Endothelial cell of umbilical vein (primary cell): ENCODE measurements around the gene GREB1. TPM values are rescaled to one million over a fixed set of nuclear protein-coding genes. Genes with fewer than 3 reads are reported as not detected.

Source experiments
- BruUV-seq: library from RNA; stranded (reverse); fragments of 400-500 nt; replicated peaks from 2 replicates; lab custom pipeline; 2021; lab: Mats Ljungman, UMichigan
- CTCF ChIA-PET: fragments of 300-600, 350-600 bp; sonication (Branson Sonifier 250); formaldehyde crosslinking; loops from one replicate; lab custom pipeline; 2021; ENCODE audit warnings: antibody characterized with exemption, inconsistent platforms; lab: Charles Lee
- POLR2A ChIA-PET: fragments of 300-600, 350-600 bp; sonication (Branson Sonifier 250); formaldehyde crosslinking; loops from one replicate; lab custom pipeline; 2021; ENCODE audit warnings: antibody characterized with exemption, inconsistent platforms; lab: Charles Lee
- DNase-seq: peaks from one replicate; pipeline ENCODE4 v3.0.0-alpha.2; 2011; ENCODE audit warnings: low read depth, low spot score
- FAIRE-seq: peaks from 2 replicates; lab custom pipeline; 2011; peaks lifted over from hg19 to GRCh38; lab: Jason Lieb, UNC
- H2AFZ ChIP-seq: 2 replicates; pipeline ENCODE4 v1.6.0; 2012; ENCODE audit warnings: low read depth, low read length, control low read depth, inconsistent platforms
- H3K27ac ChIP-seq: 2 replicates; pipeline ENCODE4 v1.5.1; 2011; ENCODE audit warnings: low read depth, mild to moderate bottlenecking, control low read depth, low read length, moderate library complexity; ENCODE audit not compliant: insufficient read depth
- H3K27me3 ChIP-seq, 2 experiments: 2 replicates each; pipeline versions ENCODE4 v1.6.0 to v1.6.1; 2011; ENCODE audit warnings: low read length in 2 of 2, mixed read lengths in 1 of 2; ENCODE audit not compliant: control insufficient read depth in 2 of 2, insufficient read depth in 2 of 2
- H3K36me3 ChIP-seq, 2 experiments: 2 replicates in 1 of 2; 3 replicates in 1 of 2; pipeline ENCODE4 v1.5.1; 2011; ENCODE audit warnings: low read length in 2 of 2, mild to moderate bottlenecking in 1 of 2, moderate library complexity in 1 of 2; ENCODE audit not compliant: control insufficient read depth in 2 of 2, insufficient read depth in 2 of 2; ENCODE audit errors: extremely low read depth in 1 of 2
- H3K4me1 ChIP-seq: 3 replicates; pipeline ENCODE4 v1.5.1; 2011; ENCODE audit warnings: mild to moderate bottlenecking, low read length; ENCODE audit not compliant: control insufficient read depth, insufficient read depth; ENCODE audit errors: extremely low read depth
- H3K4me2 ChIP-seq: 2 replicates; pipeline ENCODE4 v1.6.1; 2011; ENCODE audit warnings: low read length, control low read depth, mixed read lengths; ENCODE audit not compliant: insufficient read depth
- H3K4me3 ChIP-seq, 3 experiments: fragments of 200-600 bp in 1 of 3; sonication (generic), shearing (Covaris generic) in 1 of 3; replicated peaks in 1 of 3; 2 replicates each; pipeline ENCODE4 v1.5.1; 2011 to 2016; ENCODE audit warnings: control low read depth in 3 of 3, low read length in 3 of 3, mild to moderate bottlenecking in 2 of 3, inconsistent platforms in 1 of 3, low read depth in 1 of 3, moderate library complexity in 1 of 3; ENCODE audit not compliant: insufficient read depth in 1 of 3
- H3K79me2 ChIP-seq: 2 replicates; pipeline ENCODE4 v1.6.0; 2012; ENCODE audit warnings: low read length, inconsistent platforms; ENCODE audit not compliant: control insufficient read depth, insufficient read depth
- H3K9ac ChIP-seq: replicated peaks from 2 replicates; pipeline ENCODE3; 2011; ENCODE audit warnings: low read length, control low read depth; ENCODE audit not compliant: insufficient read depth; ENCODE audit errors: extremely low read depth
- H3K9me1 ChIP-seq: replicated peaks from 3 replicates; pipeline ENCODE4 v1.6.0; 2011; ENCODE audit warnings: mild to moderate bottlenecking, low read length; ENCODE audit not compliant: control insufficient read depth, insufficient read depth; ENCODE audit errors: extremely low read depth
- H3K9me3 ChIP-seq: replicated peaks from 2 replicates; pipeline ENCODE4 v1.5.1; 2012; ENCODE audit warnings: low read length, inconsistent platforms; ENCODE audit not compliant: control insufficient read depth, insufficient read depth
- H4K20me1 ChIP-seq: replicated peaks from 2 replicates; pipeline ENCODE3; 2011; ENCODE audit warnings: mild to moderate bottlenecking, low read length; ENCODE audit not compliant: control insufficient read depth, insufficient read depth; ENCODE audit errors: extremely low read depth
- EZH2 ChIP-seq: IDR thresholded peaks from 2 replicates; pipeline ENCODE4 v1.6.1; 2012; ENCODE audit warnings: borderline replicate concordance, low read depth, mild to moderate bottlenecking, moderate library complexity, low read length, inconsistent platforms; ENCODE audit not compliant: severe bottlenecking
- FOS ChIP-seq: IDR thresholded peaks from 2 replicates; pipeline ENCODE4 v1.6.1; 2011; ENCODE audit warnings: mild to moderate bottlenecking, low read length, moderate library complexity, borderline replicate concordance; ENCODE audit not compliant: insufficient read depth
- GATA2 ChIP-seq: IDR thresholded peaks from 2 replicates; pipeline ENCODE4 v1.7.0; 2011; ENCODE audit warnings: low read depth, mild to moderate bottlenecking, moderate library complexity, mixed read lengths, low read length; ENCODE audit not compliant: insufficient read length, insufficient read depth
- JUN ChIP-seq: IDR thresholded peaks from 2 replicates; pipeline ENCODE4 v1.6.1; 2011; ENCODE audit warnings: borderline replicate concordance, low read depth; ENCODE audit not compliant: insufficient read length, insufficient read depth
- MAX ChIP-seq: IDR thresholded peaks from 2 replicates; pipeline ENCODE4 v1.6.1; 2011; ENCODE audit not compliant: insufficient read depth, insufficient read length
- MYC ChIP-seq: IDR thresholded peaks from one replicate; pipeline ENCODE4 v1.6.1; 2011; ENCODE audit warnings: mild to moderate bottlenecking, low read depth, low read length
- POLR2A ChIP-seq: IDR thresholded peaks from 2 replicates; pipeline ENCODE4 v1.6.1; 2012; ENCODE audit warnings: low read depth, mild to moderate bottlenecking, control low read depth, low read length
- dilution Hi-C: fragments of 300-500 bp; cut with MboI; formaldehyde crosslinking; loops from one replicate; pipeline ENCODE4 v1.15.0; 2019; ENCODE audit warnings: low sequenced_read_pairs; ENCODE audit not compliant: extremely low pct_ligation_motif_present
- intact Hi-C: fragments of 100-400 bp; cut with micrococcal nuclease; formaldehyde crosslinking; loops from one replicate; pipeline ENCODE4 v1.10.0; 2022
- polyA plus RNA-seq, 4 experiments: library from polyadenylated mRNA; depleted of rRNA in 3 of 4; stranded (reverse) in 3 of 4; unstranded in 1 of 4; fragments of >200 nt; gene quantifications; 2 replicates each; pipeline versions ENCODE4 v1.2.1 to v1.2.3, GENCODE V29; 2011 to 2012; ENCODE audit warnings: missing spikeins in 1 of 4
- total RNA-seq: library from RNA; stranded (reverse); gene quantifications from 2 replicates; pipeline ENCODE4 v1.2.3, GENCODE V29; 2021

The GREB1 gene
- total and polyA plus RNA-seq, 2 donors (not counting 3 experiments of a cell fraction or from before 2014, with no cell fraction given), result 0.17 to 0.58 TPM

GRCh38 chr2:11665510-11666362 is 131.9 kb downstream of the GREB1 start:
- ChIA-PET CTCF (interaction anchor here (0.6 to 1.0 kb wide), 2 partner anchors 13 to 298 kb away, joined by 3 read pairs; no protein-coding TSS in a partner anchor), POLR2A (no interaction called here)
- BruUV-seq, result no TSS peak
- DNase-seq (no peak), FAIRE-seq (no peak)
- Histone ChIP-seq H3K36me3 (no peaks in the 10 kb centered on the region), H3K9me3 (no peaks in the 10 kb centered on the region), H3K27me3 (peaks cover 3 to 6% of the 10 kb centered on the region in 2 experiments), H3K4me3 (no peak overlapping the region), H2AFZ (no peak overlapping the region), H3K9ac (no peak overlapping the region), H3K79me2 (no peaks in the 10 kb centered on the region), H3K27ac (no peak overlapping the region), H3K4me1 (no peaks in the 10 kb centered on the region), H3K4me2 (no peak overlapping the region), H4K20me1 (no peaks in the 10 kb centered on the region), H3K9me1 (no peaks in the 10 kb centered on the region)
- intact Hi-C loops, result no loop called here
- dilution Hi-C loops, result no loop called here
- TF ChIP-seq EZH2, result no peak

GRCh38 chr2:11667194-11667593 is 133.3 kb downstream of the GREB1 start:
- intact Hi-C loops, result no loop called here
- no peak overlapping the region for H2AFZ ChIP-seq
- H3K4me1 ChIP-seq, result no peaks in the 10 kb centered on the region
- no peaks in the 10 kb centered on the region for H3K9me1 ChIP-seq
- no TSS peak for BruUV-seq
- no peaks in the 10 kb centered on the region for H4K20me1 ChIP-seq
- H3K79me2 ChIP-seq, result no peaks in the 10 kb centered on the region
- DNase-seq (no peak), FAIRE-seq (no peak)
- CTCF ChIA-PET, result no interaction called here
- H3K27ac ChIP-seq, result no peak overlapping the region
- H3K36me3 ChIP-seq, result no peaks in the 10 kb centered on the region
- H3K4me2 ChIP-seq, result no peak overlapping the region
- dilution Hi-C loops, result no loop called here
- H3K4me3 ChIP-seq, result no peak overlapping the region
- H3K9me3 ChIP-seq, result no peaks in the 10 kb centered on the region
- no peak overlapping the region for H3K9ac ChIP-seq
- peaks cover 3 to 8% of the 10 kb centered on the region in 2 experiments for H3K27me3 ChIP-seq
- POLR2A ChIA-PET, result no interaction called here
- TF ChIP-seq GATA2 (no peak), EZH2 (no peak), MAX (no peak), JUN (no peak), POLR2A (no peak), MYC (no peak), FOS (no peak)
